GM19099 (cell line): Measurements from ENCODE around the gene ADCY3.

ENCODE experiments used
- POLR2A ChIP-seq: IDR thresholded peaks from 3 replicates; pipeline ENCODE4 v1.6.1; 2011; ENCODE audit warnings: low read depth; ENCODE audit not compliant: insufficient read length; ENCODE audit errors: extremely low read depth

Gene ADCY3

DNA sequence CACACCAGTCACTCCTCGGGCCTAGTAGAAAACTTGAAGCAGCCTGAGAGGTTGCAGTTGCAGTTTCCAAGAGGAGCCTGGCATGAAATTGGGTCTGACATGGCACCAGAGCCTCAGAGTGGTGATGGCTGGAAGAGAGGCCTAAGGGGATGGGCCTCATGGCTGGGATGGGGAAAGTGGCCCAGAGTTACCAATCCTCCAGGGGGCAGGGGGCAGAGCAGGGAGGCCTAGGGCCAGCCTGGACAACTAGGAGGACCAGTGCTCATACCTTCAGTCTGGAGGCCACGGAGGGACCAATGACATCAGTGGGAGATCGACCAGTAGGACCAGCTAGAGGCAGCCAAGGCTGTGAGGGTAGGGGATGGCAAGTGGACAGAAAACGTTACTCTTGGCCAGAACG, 15.1 kb upstream of the ADCY3 start:
- TF ChIP-seq POLR2A = no peak

- no peak for TF ChIP-seq POLR2A
Measured at GRCh38 chr2:24932715-24933114, 12.7 kb upstream of the ADCY3 start.

GRCh38 chr2:24930768-24931167, 10.7 kb upstream of the ADCY3 start:
- no peak for TF ChIP-seq POLR2A

DNA sequence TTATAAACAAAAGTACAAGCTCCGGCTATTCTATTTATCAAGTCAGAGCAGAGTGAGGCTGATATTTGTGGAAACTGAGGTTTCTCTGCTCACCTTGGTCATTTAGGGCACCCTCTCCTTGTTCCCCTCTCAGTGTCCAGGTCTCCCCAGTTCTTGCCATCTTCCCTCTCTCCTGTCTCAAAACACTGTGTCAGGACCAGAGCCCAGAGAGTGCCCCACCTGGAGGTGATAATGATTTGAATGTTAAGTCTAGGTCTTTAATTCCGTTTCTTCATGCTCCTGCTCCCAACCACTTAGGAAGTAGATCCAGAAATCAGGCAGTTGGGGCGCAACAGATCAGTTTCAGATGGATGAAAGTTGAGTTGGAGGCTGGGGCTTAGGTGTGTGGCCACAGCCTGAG, 9.2 kb upstream of the ADCY3 start:
- TF ChIP-seq POLR2A = no peak

- TF ChIP-seq POLR2A = no peak
Measured at GRCh38 chr2:24928036-24928435, 8.0 kb upstream of the ADCY3 start.

DNA sequence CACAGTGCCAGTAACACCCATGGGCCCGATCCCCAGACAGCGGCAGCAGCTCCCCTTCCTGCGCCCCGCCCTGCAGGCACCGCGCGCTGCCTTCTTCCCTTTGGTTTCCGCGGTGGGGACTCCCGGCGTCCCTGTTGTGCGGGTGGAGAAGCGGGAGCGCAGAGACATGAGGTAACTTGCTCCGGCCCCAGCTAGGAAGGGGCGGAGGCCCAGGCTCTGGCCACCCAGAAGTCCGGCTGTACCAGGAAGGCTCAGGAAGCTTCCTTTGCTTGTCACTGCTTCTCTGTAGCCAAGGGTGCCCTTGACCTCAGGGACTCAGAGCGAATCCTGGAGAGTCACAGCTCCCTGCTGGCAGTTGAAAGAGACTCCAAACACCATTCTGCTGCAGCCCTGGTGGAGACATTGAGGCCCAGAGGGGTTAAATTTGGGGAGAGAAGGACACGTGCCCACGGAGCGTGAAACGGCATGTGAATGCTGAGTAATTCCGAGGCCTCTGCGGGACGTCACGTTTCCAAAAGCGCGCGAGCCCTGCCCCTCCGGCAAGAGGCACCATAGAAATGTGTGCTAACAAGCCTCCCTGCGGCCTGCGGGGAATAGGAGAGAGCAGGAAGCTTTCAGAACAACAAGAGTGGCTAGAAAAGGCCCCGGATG, 6.7 kb upstream of the ADCY3 start:
- no peak for TF ChIP-seq POLR2A

DNA sequence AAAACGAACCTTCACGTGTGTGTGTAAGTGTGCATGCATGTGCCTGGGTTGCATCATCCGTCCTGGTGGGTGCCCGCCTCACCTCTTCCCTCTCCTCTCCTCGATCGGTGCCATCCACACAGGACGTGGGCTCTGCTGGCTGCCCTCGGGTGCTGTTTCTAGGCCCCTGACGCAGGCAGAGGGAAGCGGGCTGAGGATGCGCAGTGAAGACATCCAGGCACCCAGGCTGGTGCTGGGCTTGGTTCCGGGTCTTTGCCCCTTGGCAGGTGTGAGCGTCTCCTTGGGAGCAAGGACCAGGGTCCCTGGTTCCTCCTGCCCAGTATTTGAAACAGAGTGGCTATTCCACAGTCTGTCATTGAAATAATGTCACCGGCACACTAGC, 6.2 kb upstream of the ADCY3 start:
- TF ChIP-seq POLR2A = no peak

GRCh38 chr2:24925815-24926214, 5.8 kb upstream of the ADCY3 start:
- no peak for TF ChIP-seq POLR2A

DNA sequence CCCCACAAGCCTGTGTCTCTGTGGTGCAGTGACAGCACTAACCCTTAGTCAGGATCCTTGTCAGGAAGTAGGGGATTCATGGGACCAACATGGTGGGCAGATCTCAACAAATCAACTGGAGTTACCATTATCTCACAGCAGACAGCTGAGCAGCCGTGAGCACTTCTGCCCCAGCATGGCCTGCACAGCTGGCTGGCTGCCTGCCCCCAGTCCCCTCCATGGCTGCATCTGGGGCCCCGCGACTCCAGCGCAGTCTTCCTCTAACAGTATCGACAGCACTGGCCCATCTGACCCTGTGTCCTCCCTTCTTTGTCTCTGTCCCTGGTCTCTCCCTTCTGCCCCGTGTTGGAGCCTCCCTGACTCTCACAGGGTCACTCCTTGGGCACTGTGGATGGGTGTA, 4.7 kb upstream of the ADCY3 start:
- TF ChIP-seq POLR2A = no peak

DNA sequence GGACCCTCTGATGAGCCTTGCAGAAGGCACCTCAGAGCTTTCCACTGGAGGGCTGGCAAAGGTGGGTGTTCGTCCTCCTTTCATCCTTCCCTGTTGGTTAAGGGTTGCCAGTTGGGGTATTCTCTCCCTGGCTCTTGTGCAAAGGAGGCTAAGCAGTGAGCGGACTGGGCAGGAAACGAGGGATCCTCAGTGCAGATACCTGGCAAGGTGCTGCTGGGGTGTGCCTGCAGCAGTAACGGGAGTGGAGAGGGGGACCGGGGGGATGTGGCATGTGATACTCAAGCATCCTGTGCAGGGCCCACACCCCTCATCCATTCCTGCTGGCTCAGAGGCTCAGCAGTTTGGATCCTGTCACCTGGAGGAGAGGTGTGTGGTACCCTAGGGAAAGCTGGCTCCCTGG, 4.2 kb upstream of the ADCY3 start:
- no peak for TF ChIP-seq POLR2A

DNA sequence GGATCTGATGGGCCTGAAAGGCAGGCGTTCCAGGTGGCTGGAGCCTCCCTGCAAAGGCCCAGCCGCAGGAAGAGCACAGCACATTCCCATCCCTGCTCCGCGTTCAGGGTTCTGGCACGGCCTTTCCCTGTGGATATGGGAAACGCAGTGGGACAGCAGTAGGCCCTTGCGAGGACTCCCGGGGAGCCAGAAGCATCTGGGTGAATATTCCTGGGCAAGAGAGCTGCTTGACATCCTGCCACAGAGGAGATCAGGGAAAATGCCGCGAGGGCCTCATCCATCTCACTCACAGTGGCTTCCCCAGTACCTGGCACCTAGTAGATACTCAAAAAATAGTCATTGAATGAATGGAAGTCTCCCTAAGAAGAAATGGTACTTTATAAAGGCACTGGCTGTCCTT, 3.1 kb upstream of the ADCY3 start:
- no peak for TF ChIP-seq POLR2A

DNA sequence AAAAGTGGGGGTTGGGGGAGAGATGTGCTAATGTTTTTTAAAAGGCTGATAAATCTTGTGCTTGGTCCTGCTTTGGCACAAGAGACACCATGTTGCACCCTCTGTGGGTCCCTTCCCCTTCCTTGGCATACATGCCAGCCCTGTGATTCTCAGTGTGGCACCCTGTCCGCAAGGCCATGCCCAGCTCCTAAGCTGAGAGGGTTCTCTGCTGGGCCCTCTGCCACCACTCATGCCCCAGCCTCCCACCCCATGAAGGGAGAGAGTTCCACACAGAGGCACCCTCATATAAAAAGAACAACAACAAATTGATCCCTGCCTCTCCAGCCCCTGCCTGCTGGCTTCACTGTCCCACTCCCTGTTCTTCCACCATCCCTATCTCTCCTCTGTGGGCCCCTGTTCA, 2.5 kb upstream of the ADCY3 start:
- TF ChIP-seq POLR2A = no peak

- no peak for TF ChIP-seq POLR2A
Measured at GRCh38 chr2:24920809-24921441, 888 bp upstream of the ADCY3 start.

DNA sequence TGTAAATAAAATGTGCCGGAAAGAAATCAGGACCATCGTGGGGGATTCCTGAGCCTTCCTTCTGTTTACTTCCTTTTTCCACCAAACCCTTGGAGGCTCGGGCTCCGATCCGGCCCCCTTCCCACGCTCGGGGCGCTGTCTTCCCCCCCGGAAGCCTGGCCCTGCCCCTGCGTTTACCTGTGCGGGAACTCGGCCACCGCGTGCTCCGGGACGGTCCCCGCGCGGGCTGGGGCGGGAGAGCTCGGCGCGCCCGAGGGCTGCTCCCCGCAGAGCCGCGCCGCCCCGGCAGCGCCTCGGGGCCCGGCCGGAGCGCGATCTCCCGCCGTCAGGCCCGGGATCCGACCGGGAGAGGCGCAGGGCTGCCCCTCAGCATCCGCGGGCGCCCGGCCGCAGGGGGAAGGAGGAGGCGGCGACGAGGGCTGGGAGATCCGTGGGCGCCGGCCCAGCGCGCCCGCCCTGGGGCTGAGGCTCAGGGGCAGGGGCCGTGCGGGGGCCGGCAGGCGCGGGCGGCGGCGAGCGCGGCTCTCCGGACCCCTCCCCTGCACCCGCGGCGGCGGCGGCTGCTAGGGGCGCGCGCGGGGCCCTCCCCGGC, 435 bp downstream of the ADCY3 start:
- TF ChIP-seq POLR2A = no peak

DNA sequence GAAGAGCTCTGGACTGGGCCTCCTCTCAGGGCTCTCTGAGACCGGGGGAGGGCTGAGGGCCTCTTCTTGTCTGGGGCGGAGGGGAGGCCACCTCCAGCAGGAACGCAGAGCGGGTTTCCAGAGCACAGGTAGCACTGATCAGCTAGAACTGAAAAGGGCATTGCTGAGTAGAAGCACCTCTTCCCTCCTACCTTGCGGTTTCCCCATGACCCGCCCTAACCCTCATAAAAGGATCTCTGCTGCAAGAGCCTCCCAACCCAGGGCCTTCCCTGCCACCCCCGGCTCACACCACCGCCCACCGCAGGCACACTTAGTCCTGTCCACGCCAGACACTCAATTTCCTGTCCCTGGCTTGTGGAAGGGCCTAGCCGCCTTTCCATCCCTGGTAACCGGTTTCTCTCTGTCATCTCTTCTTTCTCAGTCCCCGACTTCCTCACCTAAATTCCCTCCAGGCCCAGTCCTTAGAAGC, 966 bp downstream of the ADCY3 start:
- TF ChIP-seq POLR2A = no peak

- TF ChIP-seq POLR2A = no peak
Measured at GRCh38 chr2:24918326-24919036, 1.6 kb downstream of the ADCY3 start.
